ENCODE measurements around the gene KLB. TPM values are rescaled to one million over a fixed set of nuclear protein-coding genes. Genes with fewer than 3 reads are reported as not detected.

KLB gene
- total RNA-seq, 1 experiment from 2014 or later, result not detected

- intact Hi-C loops (cut with micrococcal nuclease), result no loop called here
- POLR2A ChIA-PET, result interaction anchor here (0.6 to 1.7 kb wide), 2 partner anchors 11 to 272 kb away, joined by 3 to 4 read pairs; no protein-coding TSS in a partner anchor
Measured at GRCh38 chr4:39455486-39455885, 48.8 kb downstream of the KLB start.

More at GRCh38 chr4:39455486-39455885, 48.8 kb downstream of the KLB start:
- Histone ChIP-seq H3K9me3 (ENCODE audit: control insufficient read depth in 1 of 2, insufficient read depth in 1 of 2, low read depth in 1 of 2, low read length in 2 of 2) (no peaks in the 10 kb centered on the region), H3K4me1 (ENCODE audit: control insufficient read depth in 1 of 2, insufficient read depth in 2 of 2, low read length in 2 of 2) (peaks cover 3 to 18% of the 10 kb centered on the region in 2 experiments; a peak in 3 of 4 replicates), H3K9me2 (ENCODE audit: insufficient read depth) (no peaks in the 10 kb centered on the region), H3K4me2 (ENCODE audit: low read length) (no peak overlapping the region), H3K4me3 (replicated peaks in 1 of 2; ENCODE audit: low read depth in 1 of 2, low read length in 2 of 2) (no peak overlapping the region), H4K20me1 (ENCODE audit: insufficient read depth) (peaks cover 59% of the 10 kb centered on the region), H2AFZ (ENCODE audit: low read depth, low read length, poor library complexity, severe bottlenecking) (no peak overlapping the region), H3K79me2 (ENCODE audit: insufficient read depth, low read length) (peaks cover 78% of the 10 kb centered on the region), H3K36me3 (ENCODE audit: control insufficient read depth in 1 of 2, insufficient read depth in 2 of 2, low read length in 2 of 2) (peaks cover 59 to 78% of the 10 kb centered on the region in 2 experiments), H3K9ac (ENCODE audit: low read length) (no peak overlapping the region), H3K27ac (ENCODE audit: low read depth, low read length) (no peak overlapping the region), H3K27me3 (ENCODE audit: insufficient read depth, low read length) (no peaks in the 10 kb centered on the region)
- RAD21 ChIA-PET (ENCODE audit: low non-redundant PET in 1 of 2, low total read pairs in 2 of 2, uncharacterized antibody in 2 of 2, unreplicated experiment in 2 of 2), result no interaction called here
- BruUV-seq (replicated peaks), result no TSS peak
- no peak for ATAC-seq
- TF ChIP-seq SIN3A (IDR thresholded peaks at IDR 0.05; ENCODE audit: low read depth) (no peak), POLR2AphosphoS5 (IDR thresholded peaks at IDR 0.05; ENCODE audit: low read depth, low read length) (no peak), RAD21 (IDR thresholded peaks at IDR 0.05; ENCODE audit: low read depth) (no peak), EGR1 (IDR thresholded peaks at IDR 0.05; ENCODE audit: low read depth) (no peak), SP1 (IDR thresholded peaks at IDR 0.05; ENCODE audit: low read depth) (no peak), CEBPB (IDR thresholded peaks at IDR 0.05; ENCODE audit: low read depth) (no peak), ATF3 (IDR thresholded peaks at IDR 0.05) (no peak), CBX3 (IDR thresholded peaks at IDR 0.05; ENCODE audit: low read depth) (no peak), REST (IDR thresholded peaks at IDR 0.05; ENCODE audit: low read depth) (no peak), MAX (IDR thresholded peaks at IDR 0.05) (no peak), ELF1 (IDR thresholded peaks at IDR 0.05; ENCODE audit: borderline replicate concordance, low read depth) (no peak), TCF7L2 (IDR thresholded peaks at IDR 0.05; ENCODE audit: borderline replicate concordance, extremely low read depth, insufficient read depth, insufficient read length) (no peak), JUND (IDR thresholded peaks at IDR 0.05) (no peak), SRF (IDR thresholded peaks at IDR 0.05; ENCODE audit: low read depth) (no peak), FOSL1 (IDR thresholded peaks at IDR 0.05; ENCODE audit: low read depth) (no peak), ZFX (IDR thresholded peaks at IDR 0.05) (no peak), POLR2A (IDR thresholded peaks at IDR 0.05; ENCODE audit: borderline replicate concordance, extremely low read depth, insufficient read depth, insufficient read length) (no peak), EZH2phosphoT487 (IDR thresholded peaks at IDR 0.05; ENCODE audit: borderline replicate concordance) (no peak), ZBTB33 (IDR thresholded peaks at IDR 0.05; ENCODE audit: extremely low read depth, insufficient replicate concordance, low read length) (no peak)
- CTCF ChIA-PET, result no interaction called here
- no peak for DNase-seq (ENCODE audit: low read depth, low spot score)

Measured in HCT116 (cell line).